Adrenal gland (tissue), 5 donors: ENCODE data around the gene ARVCF.

ENCODE experiments used
- POLR2A ChIP-seq, 2 donors: fragments of 450-650 bp; IDR thresholded peaks; one replicate each; pipeline ENCODE4 v1.6.1; 2017; ENCODE audit warnings: antibody characterized with exemption in 2 of 2, mild to moderate bottlenecking in 2 of 2, moderate library complexity in 1 of 2
- TF ChIP-seq, protein P1 (sequence below), 6 experiments: fragments of 450-650 bp in 4 of 6; fragments of 200-600 bp in 2 of 6; sonication (generic) in 1 of 6; IDR thresholded peaks; 1 replicate in 5 of 6; 2 replicates in 1 of 6; pipeline versions ENCODE4 v1.5.1 to v1.8.0; 2016 to 2021; ENCODE audit warnings: antibody characterized with exemption in 6 of 6, mild to moderate bottlenecking in 2 of 6, moderate library complexity in 1 of 6
- donor health status: DM: no; HTN: no; CAD: no.

GRCh38 chr22:19988331-19988808 lies 28.3 kb downstream of the ARVCF start:
- TF ChIP-seq POLR2A (IDR thresholded peaks at IDR 0.05): no peak
- TF ChIP-seq, protein P1, sequence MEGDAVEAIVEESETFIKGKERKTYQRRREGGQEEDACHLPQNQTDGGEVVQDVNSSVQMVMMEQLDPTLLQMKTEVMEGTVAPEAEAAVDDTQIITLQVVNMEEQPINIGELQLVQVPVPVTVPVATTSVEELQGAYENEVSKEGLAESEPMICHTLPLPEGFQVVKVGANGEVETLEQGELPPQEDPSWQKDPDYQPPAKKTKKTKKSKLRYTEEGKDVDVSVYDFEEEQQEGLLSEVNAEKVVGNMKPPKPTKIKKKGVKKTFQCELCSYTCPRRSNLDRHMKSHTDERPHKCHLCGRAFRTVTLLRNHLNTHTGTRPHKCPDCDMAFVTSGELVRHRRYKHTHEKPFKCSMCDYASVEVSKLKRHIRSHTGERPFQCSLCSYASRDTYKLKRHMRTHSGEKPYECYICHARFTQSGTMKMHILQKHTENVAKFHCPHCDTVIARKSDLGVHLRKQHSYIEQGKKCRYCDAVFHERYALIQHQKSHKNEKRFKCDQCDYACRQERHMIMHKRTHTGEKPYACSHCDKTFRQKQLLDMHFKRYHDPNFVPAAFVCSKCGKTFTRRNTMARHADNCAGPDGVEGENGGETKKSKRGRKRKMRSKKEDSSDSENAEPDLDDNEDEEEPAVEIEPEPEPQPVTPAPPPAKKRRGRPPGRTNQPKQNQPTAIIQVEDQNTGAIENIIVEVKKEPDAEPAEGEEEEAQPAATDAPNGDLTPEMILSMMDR (IDR thresholded peaks at IDR 0.05): no peak
